ENCODE results near the gene EIF4H. TPM values are rescaled to one million over a fixed set of nuclear protein-coding genes. Genes with fewer than 3 reads are reported as not detected.
"Not testable (repeated sequence)": the region's sequence is repeated elsewhere in the genome, so short reads cannot be mapped to it uniquely, and the experiment has no call there.

Gene EIF4H
- polyA plus RNA-seq, 1 experiment, result 393 TPM

DNA sequence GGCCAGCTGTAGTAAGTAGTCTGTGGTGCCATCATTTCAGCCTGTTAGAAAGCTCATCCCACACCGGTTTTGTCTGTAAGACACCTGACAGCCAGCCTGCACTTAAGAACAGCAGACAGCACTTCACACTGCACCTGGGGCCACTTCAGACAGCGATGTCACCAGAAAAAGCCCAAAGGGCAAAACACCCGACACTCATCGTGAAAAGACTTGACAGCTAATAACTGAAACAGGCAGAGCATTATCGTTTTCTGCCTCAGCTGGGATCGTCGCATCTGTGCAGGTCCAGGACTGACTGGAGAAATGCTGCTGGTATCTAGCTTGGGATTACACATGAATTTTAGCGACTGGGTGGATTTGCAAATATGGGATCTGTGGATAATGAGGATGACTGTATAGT, 18.9 kb downstream of the EIF4H start:
- ChIA-PET POLR2A (no interaction called here), CTCF (interaction anchor here (0.5 to 3.8 kb wide), 4 partner anchors 10 to 338 kb away, joined by 3 to 14 read pairs (median 9); no protein-coding TSS in a partner anchor)
- Histone ChIP-seq H3K4me3 (ENCODE audit: low read depth, low read length) (no peak overlapping the region), H3K36me3 (ENCODE audit: control insufficient read depth, insufficient read depth, low read length) (peaks cover 32% of the 10 kb centered on the region), H3K27me3 (ENCODE audit: control insufficient read depth, insufficient read depth, low read length) (no peaks in the 10 kb centered on the region)
- no peak for DNase-seq (ENCODE audit: low read depth)
- TF ChIP-seq, protein P1, sequence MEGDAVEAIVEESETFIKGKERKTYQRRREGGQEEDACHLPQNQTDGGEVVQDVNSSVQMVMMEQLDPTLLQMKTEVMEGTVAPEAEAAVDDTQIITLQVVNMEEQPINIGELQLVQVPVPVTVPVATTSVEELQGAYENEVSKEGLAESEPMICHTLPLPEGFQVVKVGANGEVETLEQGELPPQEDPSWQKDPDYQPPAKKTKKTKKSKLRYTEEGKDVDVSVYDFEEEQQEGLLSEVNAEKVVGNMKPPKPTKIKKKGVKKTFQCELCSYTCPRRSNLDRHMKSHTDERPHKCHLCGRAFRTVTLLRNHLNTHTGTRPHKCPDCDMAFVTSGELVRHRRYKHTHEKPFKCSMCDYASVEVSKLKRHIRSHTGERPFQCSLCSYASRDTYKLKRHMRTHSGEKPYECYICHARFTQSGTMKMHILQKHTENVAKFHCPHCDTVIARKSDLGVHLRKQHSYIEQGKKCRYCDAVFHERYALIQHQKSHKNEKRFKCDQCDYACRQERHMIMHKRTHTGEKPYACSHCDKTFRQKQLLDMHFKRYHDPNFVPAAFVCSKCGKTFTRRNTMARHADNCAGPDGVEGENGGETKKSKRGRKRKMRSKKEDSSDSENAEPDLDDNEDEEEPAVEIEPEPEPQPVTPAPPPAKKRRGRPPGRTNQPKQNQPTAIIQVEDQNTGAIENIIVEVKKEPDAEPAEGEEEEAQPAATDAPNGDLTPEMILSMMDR (IDR thresholded peaks at IDR 0.05; ENCODE audit: insufficient read depth, low read depth, low read length), result no peak

DNA sequence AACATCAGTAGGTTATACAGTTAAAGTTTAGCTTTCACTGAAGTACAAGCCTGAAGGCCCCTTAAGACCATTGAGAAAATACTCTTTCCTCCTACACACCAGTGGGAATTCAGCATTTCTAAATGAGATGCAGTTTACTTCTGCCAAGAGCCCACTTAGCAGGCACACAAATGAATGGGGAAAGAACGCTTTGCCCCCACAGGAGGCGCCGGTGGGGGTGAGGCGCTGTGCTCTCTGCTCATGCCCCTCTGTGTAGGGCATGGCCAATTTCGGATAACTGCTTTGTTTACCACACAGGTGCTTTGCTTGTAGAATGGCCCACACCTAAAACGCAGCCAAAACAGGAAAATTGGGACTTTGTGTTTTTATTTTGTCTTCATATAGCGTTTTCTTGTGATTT, 19.8 kb downstream of the EIF4H start:
- TF ChIP-seq, protein P1 (IDR thresholded peaks at IDR 0.05; ENCODE audit: insufficient read depth, low read depth, low read length), result no peak
- no peak for DNase-seq (ENCODE audit: low read depth)
- ChIA-PET CTCF (interaction anchor here (1.1 to 3.8 kb wide), 3 partner anchors 13 to 207 kb away, joined by 4 to 14 read pairs (median 13); no protein-coding TSS in a partner anchor), POLR2A (no interaction called here)
- Histone ChIP-seq H3K27me3 (ENCODE audit: control insufficient read depth, insufficient read depth, low read length) (no peaks in the 10 kb centered on the region), H3K4me3 (ENCODE audit: low read depth, low read length) (no peak overlapping the region), H3K36me3 (ENCODE audit: control insufficient read depth, insufficient read depth, low read length) (peaks cover 29% of the 10 kb centered on the region)

DNA sequence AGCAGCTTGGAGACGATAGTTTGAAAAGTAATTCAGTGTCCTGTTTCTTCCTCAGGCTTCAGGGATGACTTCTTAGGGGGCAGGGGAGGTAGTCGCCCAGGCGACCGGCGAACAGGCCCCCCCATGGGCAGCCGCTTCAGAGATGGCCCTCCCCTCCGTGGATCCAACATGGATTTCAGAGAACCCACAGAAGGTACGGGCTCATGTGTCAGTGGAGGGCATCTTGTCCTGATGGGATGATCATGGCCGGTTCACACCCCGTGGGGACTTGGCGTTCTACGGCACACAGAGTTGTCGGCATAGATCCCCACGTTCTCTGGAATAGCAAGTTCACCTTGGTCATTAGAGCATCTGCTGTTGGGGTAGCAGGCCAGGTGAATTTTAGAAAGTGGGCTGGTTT, 20.5 kb downstream of the EIF4H start:
- POLR2A ChIA-PET, result no interaction called here
- Histone ChIP-seq H3K36me3 (ENCODE audit: control insufficient read depth, insufficient read depth, low read length) (peaks cover 29% of the 10 kb centered on the region), H3K4me3 (ENCODE audit: low read depth, low read length) (no peak overlapping the region), H3K27me3 (ENCODE audit: control insufficient read depth, insufficient read depth, low read length) (no peaks in the 10 kb centered on the region)
- CTCF ChIA-PET, result interaction anchor here (1.1 to 3.8 kb wide), 2 partner anchors 12 to 206 kb away, joined by 4 to 13 read pairs; no protein-coding TSS in a partner anchor
- no peak for DNase-seq (ENCODE audit: low read depth)
- TF ChIP-seq, protein P1 (IDR thresholded peaks at IDR 0.05; ENCODE audit: insufficient read depth, low read depth, low read length), result no peak

DNA sequence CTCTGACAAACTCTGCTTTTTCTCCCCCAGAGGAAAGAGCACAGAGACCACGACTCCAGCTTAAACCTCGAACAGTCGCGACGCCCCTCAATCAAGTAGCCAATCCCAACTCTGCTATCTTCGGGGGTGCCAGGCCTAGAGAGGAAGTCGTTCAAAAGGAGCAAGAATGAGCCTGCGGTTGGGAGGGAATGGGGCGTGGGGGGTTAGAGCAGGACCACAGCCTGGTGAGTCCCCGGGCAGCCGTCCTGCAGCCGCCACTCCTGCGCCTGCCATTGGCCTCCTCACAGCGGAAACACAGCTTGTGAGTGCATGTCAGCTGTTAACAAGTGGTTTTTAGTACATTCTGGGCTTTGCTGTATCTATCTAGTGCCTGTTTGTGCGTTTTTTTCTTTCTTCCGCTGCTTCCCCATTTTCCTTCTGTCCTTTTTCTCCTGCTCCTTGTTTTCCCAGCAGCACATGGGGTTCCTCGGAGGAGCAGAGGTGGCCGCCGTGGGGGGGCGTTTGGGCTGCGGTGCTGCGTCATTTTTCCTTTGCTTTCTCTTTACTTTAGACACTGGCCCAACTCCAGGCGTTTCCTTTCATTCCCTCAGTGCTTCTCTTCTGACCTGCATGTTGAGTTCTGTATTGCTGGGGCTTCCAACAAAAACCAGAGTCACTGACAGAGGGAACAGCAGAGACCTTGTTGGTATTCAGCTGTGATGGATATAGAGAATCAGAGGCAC, 21.1 kb downstream of the EIF4H start:
- POLR2A ChIA-PET; H3K4me3 ChIP-seq (ENCODE audit: low read depth, low read length); DNase-seq (ENCODE audit: low read depth); H3K27me3 ChIP-seq (ENCODE audit: control insufficient read depth, insufficient read depth, low read length): not testable (repeated sequence)
- CTCF ChIA-PET, result interaction anchor here (1.1 kb wide), 1 partner anchor 11 kb away, joined by 4 read pairs; no protein-coding TSS in a partner anchor
- peaks cover 26% of the 10 kb centered on the region for H3K36me3 ChIP-seq (ENCODE audit: control insufficient read depth, insufficient read depth, low read length)

DNA sequence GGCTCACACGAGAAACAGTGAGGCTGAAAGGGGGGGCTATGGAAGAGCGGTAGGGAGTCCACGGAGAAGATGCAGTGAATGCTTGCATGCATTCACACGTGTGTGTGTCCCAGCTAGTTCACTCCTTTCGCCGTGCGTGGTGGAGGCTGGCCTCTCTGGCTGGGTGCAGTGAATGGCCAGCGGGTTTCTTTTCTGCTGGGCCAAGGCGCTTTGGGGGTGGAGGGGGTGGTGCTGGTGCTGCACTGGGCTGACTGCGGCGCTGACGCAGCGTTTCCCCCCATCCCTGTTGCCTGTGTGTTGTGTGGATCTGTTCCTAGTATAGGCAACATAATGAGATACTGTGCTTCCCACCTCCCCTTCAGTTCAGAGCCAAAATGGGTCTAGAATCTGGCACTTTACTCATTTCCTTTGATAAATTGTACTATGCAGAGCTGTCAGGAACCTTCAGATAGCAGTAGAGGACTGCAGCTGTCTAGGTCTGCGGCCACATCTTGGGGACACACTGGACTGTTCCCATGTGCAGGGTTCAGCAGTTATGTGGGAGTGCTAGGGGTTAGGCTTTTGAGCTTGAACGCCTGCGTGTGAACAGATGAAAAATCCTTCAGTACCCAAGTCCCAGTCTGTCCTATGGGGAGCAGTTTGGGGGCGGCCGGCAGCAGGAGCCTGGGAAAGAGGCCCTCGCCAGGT, 22.0 kb downstream of the EIF4H start:
- POLR2A ChIA-PET; DNase-seq (ENCODE audit: low read depth); H3K4me3 ChIP-seq (ENCODE audit: low read depth, low read length); H3K27me3 ChIP-seq (ENCODE audit: control insufficient read depth, insufficient read depth, low read length): not testable (repeated sequence)
- CTCF ChIA-PET, result interaction anchor here (1.4 to 2.8 kb wide), 2 partner anchors 10 to 205 kb away, joined by 4 to 12 read pairs; no protein-coding TSS in a partner anchor
- peaks cover 23% of the 10 kb centered on the region for H3K36me3 ChIP-seq (ENCODE audit: control insufficient read depth, insufficient read depth, low read length)

DNA sequence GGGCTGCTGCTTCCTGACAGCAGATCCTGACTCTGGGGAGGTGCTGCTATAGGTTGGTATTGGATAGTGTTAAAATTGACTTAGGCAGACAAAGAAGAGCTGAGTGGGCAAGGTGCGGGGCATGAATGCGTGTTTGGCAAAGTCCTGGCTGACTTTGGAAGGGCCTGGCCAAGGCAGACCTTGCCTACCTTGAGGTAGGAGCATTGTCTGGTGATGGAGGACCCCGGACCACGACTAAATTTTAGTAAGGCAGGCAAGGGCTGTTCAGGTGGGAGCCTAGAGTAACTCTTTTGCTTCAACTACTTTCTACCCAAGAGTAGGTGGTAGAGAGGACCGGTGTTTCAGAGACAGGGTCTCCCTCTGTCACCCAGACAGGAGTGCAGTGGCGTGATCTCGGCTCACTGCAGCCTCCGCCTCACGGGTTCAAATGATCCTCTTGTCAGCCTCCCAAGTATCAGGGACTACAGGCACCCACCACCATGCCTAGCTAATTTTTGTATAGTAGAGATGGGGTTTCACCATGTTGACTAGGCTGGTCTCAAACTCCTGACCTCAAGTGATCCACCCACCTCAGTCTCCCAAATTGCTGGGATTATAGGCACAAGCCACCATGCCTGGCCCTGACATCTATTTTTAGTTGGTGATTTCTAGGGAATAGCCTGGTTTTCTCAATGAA, 23.4 kb downstream of the EIF4H start:
- no peak for DNase-seq (ENCODE audit: low read depth)
- TF ChIP-seq, protein P1 (IDR thresholded peaks at IDR 0.05; ENCODE audit: insufficient read depth, low read depth, low read length), result no peak
- Histone ChIP-seq H3K36me3 (ENCODE audit: control insufficient read depth, insufficient read depth, low read length) (peaks cover 19% of the 10 kb centered on the region), H3K4me3 (ENCODE audit: low read depth, low read length) (no peak overlapping the region), H3K27me3 (ENCODE audit: control insufficient read depth, insufficient read depth, low read length) (no peaks in the 10 kb centered on the region)
- POLR2A ChIA-PET, result no interaction called here
- CTCF ChIA-PET, result interaction anchor here (1.4 to 2.8 kb wide), 3 partner anchors 9 to 204 kb away, joined by 4 to 23 read pairs (median 12); no protein-coding TSS in a partner anchor

Data from BJ (cell line).